Lower leg skin (tissue), 3 donors: ENCODE data around the gene CDO1.

Experiments used
- POLR2A ChIP-seq, 2 donors: fragments of 450-650 bp; IDR thresholded peaks; one replicate each; pipeline ENCODE4 v1.6.1; 2016 to 2017; ENCODE audit warnings: antibody characterized with exemption in 2 of 2, mild to moderate bottlenecking in 1 of 2, moderate library complexity in 1 of 2
- TF ChIP-seq, protein P1 (sequence below), 3 donors: fragments of 450-650 bp; IDR thresholded peaks; one replicate each; pipeline ENCODE4 v1.5.1; 2016; ENCODE audit warnings: antibody characterized with exemption in 3 of 3, mild to moderate bottlenecking in 3 of 3, moderate library complexity in 2 of 3

DNA sequence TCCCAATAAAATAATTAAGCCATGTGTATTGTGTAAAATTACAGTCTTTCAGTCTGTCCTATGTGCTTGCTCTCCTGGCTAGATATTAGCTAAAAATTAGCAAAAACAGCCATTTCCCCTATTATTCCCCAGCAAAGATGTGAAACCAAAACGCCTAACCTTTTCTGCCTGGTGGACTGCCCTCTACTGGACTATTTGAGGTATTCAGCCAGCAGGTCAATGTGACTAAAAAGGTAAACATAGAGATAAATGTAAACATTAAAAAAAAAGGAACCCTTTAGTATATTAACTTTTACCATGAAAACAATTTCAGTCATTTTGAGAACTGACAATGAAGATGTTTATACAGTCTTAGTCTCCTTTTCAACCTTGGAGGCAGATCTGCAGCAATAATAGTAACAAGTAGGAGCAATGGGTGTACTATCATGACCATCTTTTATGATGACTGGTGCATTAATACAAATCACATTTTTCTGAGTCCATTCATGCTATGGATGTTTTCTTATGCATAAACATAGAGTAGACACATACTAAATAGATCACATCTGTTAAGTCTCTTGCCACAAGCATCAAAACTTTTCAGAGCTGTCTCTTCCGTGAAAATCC is 14.8 kb upstream of the CDO1 start:
- TF ChIP-seq, protein P1, sequence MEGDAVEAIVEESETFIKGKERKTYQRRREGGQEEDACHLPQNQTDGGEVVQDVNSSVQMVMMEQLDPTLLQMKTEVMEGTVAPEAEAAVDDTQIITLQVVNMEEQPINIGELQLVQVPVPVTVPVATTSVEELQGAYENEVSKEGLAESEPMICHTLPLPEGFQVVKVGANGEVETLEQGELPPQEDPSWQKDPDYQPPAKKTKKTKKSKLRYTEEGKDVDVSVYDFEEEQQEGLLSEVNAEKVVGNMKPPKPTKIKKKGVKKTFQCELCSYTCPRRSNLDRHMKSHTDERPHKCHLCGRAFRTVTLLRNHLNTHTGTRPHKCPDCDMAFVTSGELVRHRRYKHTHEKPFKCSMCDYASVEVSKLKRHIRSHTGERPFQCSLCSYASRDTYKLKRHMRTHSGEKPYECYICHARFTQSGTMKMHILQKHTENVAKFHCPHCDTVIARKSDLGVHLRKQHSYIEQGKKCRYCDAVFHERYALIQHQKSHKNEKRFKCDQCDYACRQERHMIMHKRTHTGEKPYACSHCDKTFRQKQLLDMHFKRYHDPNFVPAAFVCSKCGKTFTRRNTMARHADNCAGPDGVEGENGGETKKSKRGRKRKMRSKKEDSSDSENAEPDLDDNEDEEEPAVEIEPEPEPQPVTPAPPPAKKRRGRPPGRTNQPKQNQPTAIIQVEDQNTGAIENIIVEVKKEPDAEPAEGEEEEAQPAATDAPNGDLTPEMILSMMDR (IDR thresholded peaks at IDR 0.05), result no peak
- no peak for TF ChIP-seq POLR2A (IDR thresholded peaks at IDR 0.05)
